Central memory CD8-positive, alpha-beta T cell (primary cell): Measurements from ENCODE around the gene USP14.
A peak's percentile ranks its signal among the peaks of the same experiment; 100 is the strongest.

ENCODE experiments used
- ATAC-seq: fragments of 150-1000 bp; cut with Tn5 transposase; replicated peaks from 2 replicates; pipeline ENCODE4 v1.10.0; 2022; ENCODE audit warnings: mild to moderate bottlenecking, moderate FRiP score, moderate number of reproducible peaks; ENCODE audit not compliant: poor library complexity, severe bottlenecking; ENCODE audit errors: extremely low read depth
- DNase-seq, 2 donors: peaks; one replicate each; pipeline ENCODE4 v3.0.0; 2021; ENCODE audit warnings: low spot score in 2 of 2
- H3K27ac Mint-ChIP-seq: one replicate; pipeline ENCODE4 v1.8.0; 2022; ENCODE audit warnings: low read depth, mild to moderate bottlenecking, moderate library complexity, mixed read lengths
- H3K27me3 Mint-ChIP-seq: one replicate; pipeline ENCODE4 v1.8.0; 2022; ENCODE audit warnings: mixed read lengths
- H3K36me3 Mint-ChIP-seq: one replicate; pipeline ENCODE4 v1.8.0; 2022; ENCODE audit warnings: mild to moderate bottlenecking, moderate library complexity, mixed read lengths; ENCODE audit not compliant: insufficient read depth
- H3K4me1 Mint-ChIP-seq: one replicate; pipeline ENCODE4 v1.8.0; 2022; ENCODE audit warnings: mixed read lengths
- H3K4me3 Mint-ChIP-seq: one replicate; pipeline ENCODE4 v1.8.0; 2022; ENCODE audit warnings: mild to moderate bottlenecking, moderate library complexity, mixed read lengths
- H3K9me3 Mint-ChIP-seq: one replicate; pipeline ENCODE4 v1.8.0; 2022; ENCODE audit warnings: mixed read lengths

Gene USP14

DNA sequence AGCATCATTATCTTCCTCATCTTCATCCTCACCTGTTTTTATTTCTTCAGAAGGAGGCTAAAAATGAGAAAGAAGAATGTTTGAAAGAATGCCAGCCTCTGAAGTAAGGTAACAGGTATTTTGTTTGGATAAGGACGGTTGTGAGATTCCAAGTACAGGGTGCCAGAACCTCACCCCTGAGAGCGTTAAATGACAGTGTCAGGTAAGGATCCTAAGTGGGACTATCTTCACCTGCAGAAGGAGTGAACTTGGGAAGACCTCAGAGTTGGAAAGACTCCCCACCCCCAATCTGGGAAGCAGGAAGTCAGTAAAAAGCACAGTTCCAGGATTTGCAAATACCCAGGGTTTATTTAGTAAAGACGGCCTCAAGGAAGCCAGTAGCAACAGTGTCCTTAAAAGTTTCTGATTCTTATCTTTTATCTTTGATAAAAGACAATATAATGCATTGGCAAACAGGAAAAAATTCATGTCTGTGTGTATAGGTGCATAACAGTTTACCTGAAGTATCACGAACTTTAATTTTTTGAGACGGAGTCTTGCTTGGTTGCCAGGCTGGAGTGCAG is 57.2 kb downstream of the USP14 start:
- Mint-ChIP-seq H3K36me3 (peaks cover 60% of the 10 kb centered on the region), H3K4me1 (peaks cover 6% of the 10 kb centered on the region), H3K27me3 (no peaks in the 10 kb centered on the region), H3K9me3 (no peaks in the 10 kb centered on the region), H3K4me3 (no peak overlapping the region), H3K27ac (no peak overlapping the region)
- DNase-seq (no peak), ATAC-seq (no peak)

- Mint-ChIP-seq H3K9me3 (no peaks in the 10 kb centered on the region), H3K36me3 (peaks cover 44% of the 10 kb centered on the region), H3K27ac (peak overlapping the region; percentile 64), H3K4me1 (peaks cover 6% of the 10 kb centered on the region), H3K27me3 (no peaks in the 10 kb centered on the region), H3K4me3 (no peak overlapping the region)
- ATAC-seq (no peak), DNase-seq (no peak)
Observed at GRCh38 chr18:217532-218336, 59.4 kb downstream of the USP14 start.

GRCh38 chr18:220708-221107 is 62.4 kb downstream of the USP14 start:
- peaks cover 6% of the 10 kb centered on the region for H3K4me1 Mint-ChIP-seq
- no peaks in the 10 kb centered on the region for H3K27me3 Mint-ChIP-seq
- ATAC-seq (no peak), DNase-seq (no peak)
- peak overlapping the region; percentile 87 for H3K27ac Mint-ChIP-seq
- H3K9me3 Mint-ChIP-seq = no peaks in the 10 kb centered on the region
- no peak overlapping the region for H3K4me3 Mint-ChIP-seq
- H3K36me3 Mint-ChIP-seq = peaks cover 41% of the 10 kb centered on the region

GRCh38 chr18:225745-226144 is 67.4 kb downstream of the USP14 start:
- Mint-ChIP-seq H3K36me3 (peaks cover 30% of the 10 kb centered on the region), H3K27ac (no peak overlapping the region)

DNA sequence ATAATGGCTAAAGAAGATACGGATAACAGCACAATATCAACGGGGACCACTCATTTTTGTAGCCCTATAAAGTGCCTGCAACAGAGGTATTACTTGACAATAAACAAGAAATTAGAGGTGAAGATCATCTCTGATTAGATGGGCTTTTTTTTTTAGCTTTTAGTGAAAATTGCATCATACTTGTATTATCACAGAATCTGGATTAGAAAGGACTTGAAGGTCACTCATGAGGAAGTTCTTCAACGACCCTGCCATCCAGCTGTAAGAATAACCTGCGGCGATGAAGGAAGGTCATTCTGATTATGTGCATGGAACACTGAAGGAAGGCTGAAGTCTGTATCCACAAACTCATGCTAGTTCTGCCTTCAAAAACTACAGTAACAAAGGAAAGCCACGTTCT is 69.0 kb downstream of the USP14 start:
- ATAC-seq (no peak), DNase-seq (no peak)
- Mint-ChIP-seq H3K27ac (no peak overlapping the region), H3K9me3 (no peaks in the 10 kb centered on the region), H3K27me3 (no peaks in the 10 kb centered on the region), H3K4me1 (peaks cover 5% of the 10 kb centered on the region), H3K36me3 (peaks cover 27% of the 10 kb centered on the region), H3K4me3 (no peak overlapping the region)

More at GRCh38 chr18:225745-226144, 67.4 kb downstream of the USP14 start:
- Mint-ChIP-seq H3K4me3 (no peak overlapping the region), H3K9me3 (no peaks in the 10 kb centered on the region), H3K27me3 (no peaks in the 10 kb centered on the region), H3K4me1 (peaks cover 5% of the 10 kb centered on the region)
- DNase-seq = no peak
- ATAC-seq = no peak

DNA sequence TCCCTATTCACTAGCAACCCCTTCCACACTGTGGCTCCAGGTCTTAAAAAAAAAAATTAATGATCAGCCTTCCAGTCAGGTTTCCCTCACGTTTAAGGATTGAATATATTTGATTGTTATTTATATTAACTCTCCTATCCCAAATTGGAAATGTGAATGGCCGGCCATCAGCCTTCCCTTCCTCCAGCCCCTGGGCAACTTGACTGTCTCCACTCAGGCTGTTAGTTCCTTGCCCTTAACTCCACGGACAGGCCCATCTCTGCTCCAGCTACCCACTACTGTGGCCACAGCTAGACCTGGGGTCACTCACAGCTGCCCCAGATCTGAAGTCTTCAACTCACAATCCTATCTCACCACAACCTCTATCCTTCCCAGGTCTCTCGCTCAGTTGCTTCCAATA is 69.5 kb downstream of the USP14 start:
- H3K27me3 Mint-ChIP-seq = no peaks in the 10 kb centered on the region
- H3K4me1 Mint-ChIP-seq = peaks cover 5% of the 10 kb centered on the region
- H3K27ac Mint-ChIP-seq = peak overlapping the region; percentile 52
- ATAC-seq (no peak), DNase-seq (no peak)
- H3K36me3 Mint-ChIP-seq = peaks cover 26% of the 10 kb centered on the region
- no peaks in the 10 kb centered on the region for H3K9me3 Mint-ChIP-seq
- no peak overlapping the region for H3K4me3 Mint-ChIP-seq

DNA sequence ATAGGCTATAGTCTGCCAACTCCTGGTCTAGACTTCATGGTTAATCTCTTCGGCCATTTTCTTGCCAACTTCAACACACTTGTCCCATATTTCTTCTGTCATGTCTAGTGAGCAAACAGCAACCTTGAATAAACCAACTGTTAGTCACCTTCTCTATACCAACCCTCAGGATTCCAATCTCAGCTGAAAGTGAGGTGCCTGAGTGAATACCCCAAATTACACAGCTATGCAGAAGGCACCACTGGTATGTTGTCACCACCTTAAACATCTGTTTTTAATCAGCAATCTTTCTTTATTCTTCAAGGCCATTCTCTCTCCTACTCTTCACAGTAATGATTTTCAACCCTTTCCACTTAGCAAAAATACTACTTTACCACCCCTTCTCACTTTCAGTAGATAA is 70.2 kb downstream of the USP14 start:
- peak overlapping the region; percentile 52 for H3K27ac Mint-ChIP-seq
- no peaks in the 10 kb centered on the region for H3K9me3 Mint-ChIP-seq
- no peak for DNase-seq
- no peak overlapping the region for H3K4me3 Mint-ChIP-seq
- ATAC-seq = no peak
- H3K36me3 Mint-ChIP-seq = peaks cover 22% of the 10 kb centered on the region
- peaks cover 5% of the 10 kb centered on the region for H3K4me1 Mint-ChIP-seq
- no peaks in the 10 kb centered on the region for H3K27me3 Mint-ChIP-seq

DNA sequence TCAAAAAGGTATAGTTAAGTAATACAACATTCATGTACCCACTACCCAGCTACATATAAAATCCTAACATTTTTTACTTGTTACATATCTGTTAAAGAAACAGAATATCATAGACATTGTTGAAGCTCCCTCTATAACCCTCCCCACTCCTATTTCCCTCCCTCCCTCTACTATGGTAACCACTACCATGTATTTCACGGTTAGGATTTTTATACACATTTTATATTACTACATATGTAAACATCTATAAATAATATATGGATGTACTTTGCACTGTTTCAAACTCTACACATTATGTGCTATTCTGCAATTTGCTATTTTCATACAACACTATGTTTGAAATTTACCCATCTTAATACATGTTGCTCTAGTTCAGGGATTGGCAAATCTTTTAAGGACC is 73.2 kb downstream of the USP14 start:
- ATAC-seq = no peak
- no peaks in the 10 kb centered on the region for H3K9me3 Mint-ChIP-seq
- H3K27me3 Mint-ChIP-seq = no peaks in the 10 kb centered on the region

GRCh38 chr18:240175-240574 is 81.8 kb downstream of the USP14 start:
- H3K27me3 Mint-ChIP-seq = no peaks in the 10 kb centered on the region
- H3K4me3 Mint-ChIP-seq = no peak overlapping the region
- H3K4me1 Mint-ChIP-seq = no peaks in the 10 kb centered on the region
- H3K27ac Mint-ChIP-seq = no peak overlapping the region
- H3K36me3 Mint-ChIP-seq = peaks cover 18% of the 10 kb centered on the region
- ATAC-seq (no peak), DNase-seq (no peak)
- H3K9me3 Mint-ChIP-seq = no peaks in the 10 kb centered on the region

More for the DNA sequence above, 73.2 kb downstream of the USP14 start:
- Mint-ChIP-seq H3K27ac (no peak overlapping the region), H3K4me3 (no peak overlapping the region), H3K36me3 (peaks cover 5% of the 10 kb centered on the region), H3K4me1 (peaks cover 5% of the 10 kb centered on the region)
- no peak for DNase-seq

- Mint-ChIP-seq H3K9me3 (no peaks in the 10 kb centered on the region), H3K27me3 (no peaks in the 10 kb centered on the region), H3K4me3 (no peak overlapping the region), H3K36me3 (peaks cover 40% of the 10 kb centered on the region), H3K27ac (peak overlapping the region; percentile 19), H3K4me1 (no peaks in the 10 kb centered on the region)
- no peak for DNase-seq
- no peak for ATAC-seq
Observed at GRCh38 chr18:245282-245847, 87.0 kb downstream of the USP14 start.

DNA sequence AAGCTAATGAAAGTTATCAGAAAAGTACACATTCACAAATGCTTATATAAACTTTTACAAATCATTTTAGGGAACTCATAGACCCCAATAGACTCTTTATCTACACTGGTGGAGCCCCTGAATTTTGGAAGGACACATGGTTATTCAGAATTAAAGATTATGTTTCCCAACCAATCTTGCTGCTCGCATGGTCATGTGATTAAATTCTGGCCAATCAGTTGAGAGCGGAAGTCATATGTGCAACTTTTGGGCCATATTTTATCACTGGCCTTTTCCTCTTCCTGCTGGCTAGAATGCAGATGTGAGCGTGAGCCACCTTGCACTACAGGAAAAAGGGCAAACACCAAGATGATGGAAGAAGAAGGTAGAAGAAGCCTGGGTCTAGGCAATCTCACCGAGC is 89.7 kb downstream of the USP14 start:
- Mint-ChIP-seq H3K9me3 (no peaks in the 10 kb centered on the region), H3K27me3 (no peaks in the 10 kb centered on the region), H3K4me3 (no peak overlapping the region), H3K4me1 (no peaks in the 10 kb centered on the region), H3K27ac (no peak overlapping the region), H3K36me3 (peaks cover 54% of the 10 kb centered on the region)
- no peak for ATAC-seq
- no peak for DNase-seq

DNA sequence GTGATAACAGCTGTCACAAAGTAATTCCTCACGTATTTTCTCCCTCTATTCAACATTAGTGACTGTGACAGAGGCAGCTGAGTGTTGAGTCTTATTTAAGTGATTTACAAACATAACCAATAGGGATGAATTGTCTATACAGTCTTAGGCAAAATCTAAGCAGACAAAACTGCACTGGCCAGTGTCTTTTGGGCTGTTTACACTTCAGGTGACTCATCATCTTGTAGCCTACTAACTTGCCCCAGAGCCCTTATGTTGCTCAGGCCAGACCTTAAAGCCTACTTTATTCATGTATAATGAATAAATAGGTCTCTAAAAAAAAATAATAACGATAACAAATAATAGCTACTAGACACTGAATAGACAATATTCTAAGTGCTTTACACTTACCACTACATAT is 92.3 kb downstream of the USP14 start:
- H3K36me3 Mint-ChIP-seq = peaks cover 57% of the 10 kb centered on the region
- no peak for ATAC-seq

GRCh38 chr18:251572-251971 is 93.2 kb downstream of the USP14 start:
- Mint-ChIP-seq H3K27ac (no peak overlapping the region), H3K4me3 (no peak overlapping the region), H3K27me3 (no peaks in the 10 kb centered on the region), H3K36me3 (peaks cover 59% of the 10 kb centered on the region), H3K4me1 (no peaks in the 10 kb centered on the region), H3K9me3 (no peaks in the 10 kb centered on the region)
- ATAC-seq = no peak
- no peak for DNase-seq

More for the DNA sequence above, 92.3 kb downstream of the USP14 start:
- Mint-ChIP-seq H3K4me1 (no peaks in the 10 kb centered on the region), H3K27ac (no peak overlapping the region), H3K9me3 (no peaks in the 10 kb centered on the region), H3K4me3 (no peak overlapping the region), H3K27me3 (no peaks in the 10 kb centered on the region)
- DNase-seq = no peak
